Measurements from ENCODE around the gene CADPS2. TPM values are rescaled to one million over a fixed set of nuclear protein-coding genes. Genes with fewer than 3 reads are reported as not detected.
A peak's percentile ranks its signal among the peaks of the same experiment; 100 is the strongest.

Gene CADPS2
- total and polyA plus RNA-seq, 10 of the 15 experiments (the other 5 are each of a cell fraction or from before 2014, with no cell fraction given), result 0.05 to 7.5 (median 0.25) TPM

DNA sequence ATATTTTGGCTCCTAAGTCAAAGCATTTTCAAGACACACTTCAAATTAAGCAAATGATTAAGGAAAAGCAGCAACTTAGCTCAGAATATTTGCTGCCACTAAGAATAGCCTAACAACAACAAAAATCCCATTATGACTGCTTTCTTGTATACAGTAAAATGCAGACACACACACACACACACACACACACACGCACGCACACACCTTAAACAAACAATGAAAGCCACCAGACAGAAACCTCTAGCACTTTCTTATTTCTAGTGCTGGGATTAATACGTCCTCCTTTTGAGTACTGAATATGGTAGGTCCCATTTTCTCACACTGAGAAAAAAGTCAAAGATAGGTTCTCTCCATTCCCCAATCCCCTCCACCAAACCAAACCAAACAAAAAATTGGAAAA is 558.3 kb downstream of the CADPS2 start:
- Histone ChIP-seq H3K27ac (ENCODE audit: control insufficient read depth, insufficient read depth) (no peak overlapping the region), H3K4me3 (no peak overlapping the region), H3K9ac (ENCODE audit: control insufficient read depth, insufficient read depth, low read length) (no peak overlapping the region), H3K4me2 (ENCODE audit: control insufficient read depth, insufficient read depth) (no peak overlapping the region), H4K20me1 (ENCODE audit: control insufficient read depth, insufficient read depth) (no peaks in the 10 kb centered on the region), H3K36me3 (ENCODE audit: control insufficient read depth in 2 of 2, insufficient read depth in 2 of 2, low read length in 1 of 2) (no peaks in the 10 kb centered on the region), H2AFZ (ENCODE audit: control insufficient read depth, low read depth, low read length) (no peak overlapping the region), H3K4me1 (ENCODE audit: control insufficient read depth, insufficient read depth, low read length) (no peaks in the 10 kb centered on the region), H3K27me3 (replicated peaks in 1 of 2; ENCODE audit: control insufficient read depth in 2 of 2, insufficient read depth in 2 of 2, low read length in 1 of 2) (peaks cover 0 to 2% of the 10 kb centered on the region in 2 experiments; a peak in 2 of 4 replicates), H3K79me2 (ENCODE audit: control insufficient read depth, insufficient read depth, low read length) (no peaks in the 10 kb centered on the region), H3K9me3 (replicated peaks; ENCODE audit: control insufficient read depth, insufficient read depth, low read length) (no peaks in the 10 kb centered on the region)
- BruUV-seq (replicated peaks), result no TSS peak
- 12% methylated on average over 3 of the region's 3 CpGs for WGBS (ENCODE audit: insufficient coverage, insufficient replicate concordance, low lambda C conversion rate, missing lambda C conversion rate)
- TF ChIP-seq BRCA1 (IDR thresholded peaks at IDR 0.05; ENCODE audit: low read depth, low read length) (no peak), RBBP5 (conservative IDR thresholded peaks at IDR 0.05) (no peak), BMI1 (IDR thresholded peaks at IDR 0.05; ENCODE audit: borderline replicate concordance) (no peak), YBX1 (IDR thresholded peaks at IDR 0.05) (no peak), SMAD5 (IDR thresholded peaks at IDR 0.05; ENCODE audit: low read depth) (no peak)
- TF ChIP-seq, protein P1, sequence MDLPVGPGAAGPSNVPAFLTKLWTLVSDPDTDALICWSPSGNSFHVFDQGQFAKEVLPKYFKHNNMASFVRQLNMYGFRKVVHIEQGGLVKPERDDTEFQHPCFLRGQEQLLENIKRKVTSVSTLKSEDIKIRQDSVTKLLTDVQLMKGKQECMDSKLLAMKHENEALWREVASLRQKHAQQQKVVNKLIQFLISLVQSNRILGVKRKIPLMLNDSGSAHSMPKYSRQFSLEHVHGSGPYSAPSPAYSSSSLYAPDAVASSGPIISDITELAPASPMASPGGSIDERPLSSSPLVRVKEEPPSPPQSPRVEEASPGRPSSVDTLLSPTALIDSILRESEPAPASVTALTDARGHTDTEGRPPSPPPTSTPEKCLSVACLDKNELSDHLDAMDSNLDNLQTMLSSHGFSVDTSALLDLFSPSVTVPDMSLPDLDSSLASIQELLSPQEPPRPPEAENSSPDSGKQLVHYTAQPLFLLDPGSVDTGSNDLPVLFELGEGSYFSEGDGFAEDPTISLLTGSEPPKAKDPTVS (IDR thresholded peaks at IDR 0.05; ENCODE audit: low read depth, low read length), result no peak
- TF ChIP-seq, protein P2, sequence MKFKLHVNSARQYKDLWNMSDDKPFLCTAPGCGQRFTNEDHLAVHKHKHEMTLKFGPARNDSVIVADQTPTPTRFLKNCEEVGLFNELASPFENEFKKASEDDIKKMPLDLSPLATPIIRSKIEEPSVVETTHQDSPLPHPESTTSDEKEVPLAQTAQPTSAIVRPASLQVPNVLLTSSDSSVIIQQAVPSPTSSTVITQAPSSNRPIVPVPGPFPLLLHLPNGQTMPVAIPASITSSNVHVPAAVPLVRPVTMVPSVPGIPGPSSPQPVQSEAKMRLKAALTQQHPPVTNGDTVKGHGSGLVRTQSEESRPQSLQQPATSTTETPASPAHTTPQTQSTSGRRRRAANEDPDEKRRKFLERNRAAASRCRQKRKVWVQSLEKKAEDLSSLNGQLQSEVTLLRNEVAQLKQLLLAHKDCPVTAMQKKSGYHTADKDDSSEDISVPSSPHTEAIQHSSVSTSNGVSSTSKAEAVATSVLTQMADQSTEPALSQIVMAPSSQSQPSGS (IDR thresholded peaks at IDR 0.05; ENCODE audit: low read length), result no peak
- TF ChIP-seq, protein P3, sequence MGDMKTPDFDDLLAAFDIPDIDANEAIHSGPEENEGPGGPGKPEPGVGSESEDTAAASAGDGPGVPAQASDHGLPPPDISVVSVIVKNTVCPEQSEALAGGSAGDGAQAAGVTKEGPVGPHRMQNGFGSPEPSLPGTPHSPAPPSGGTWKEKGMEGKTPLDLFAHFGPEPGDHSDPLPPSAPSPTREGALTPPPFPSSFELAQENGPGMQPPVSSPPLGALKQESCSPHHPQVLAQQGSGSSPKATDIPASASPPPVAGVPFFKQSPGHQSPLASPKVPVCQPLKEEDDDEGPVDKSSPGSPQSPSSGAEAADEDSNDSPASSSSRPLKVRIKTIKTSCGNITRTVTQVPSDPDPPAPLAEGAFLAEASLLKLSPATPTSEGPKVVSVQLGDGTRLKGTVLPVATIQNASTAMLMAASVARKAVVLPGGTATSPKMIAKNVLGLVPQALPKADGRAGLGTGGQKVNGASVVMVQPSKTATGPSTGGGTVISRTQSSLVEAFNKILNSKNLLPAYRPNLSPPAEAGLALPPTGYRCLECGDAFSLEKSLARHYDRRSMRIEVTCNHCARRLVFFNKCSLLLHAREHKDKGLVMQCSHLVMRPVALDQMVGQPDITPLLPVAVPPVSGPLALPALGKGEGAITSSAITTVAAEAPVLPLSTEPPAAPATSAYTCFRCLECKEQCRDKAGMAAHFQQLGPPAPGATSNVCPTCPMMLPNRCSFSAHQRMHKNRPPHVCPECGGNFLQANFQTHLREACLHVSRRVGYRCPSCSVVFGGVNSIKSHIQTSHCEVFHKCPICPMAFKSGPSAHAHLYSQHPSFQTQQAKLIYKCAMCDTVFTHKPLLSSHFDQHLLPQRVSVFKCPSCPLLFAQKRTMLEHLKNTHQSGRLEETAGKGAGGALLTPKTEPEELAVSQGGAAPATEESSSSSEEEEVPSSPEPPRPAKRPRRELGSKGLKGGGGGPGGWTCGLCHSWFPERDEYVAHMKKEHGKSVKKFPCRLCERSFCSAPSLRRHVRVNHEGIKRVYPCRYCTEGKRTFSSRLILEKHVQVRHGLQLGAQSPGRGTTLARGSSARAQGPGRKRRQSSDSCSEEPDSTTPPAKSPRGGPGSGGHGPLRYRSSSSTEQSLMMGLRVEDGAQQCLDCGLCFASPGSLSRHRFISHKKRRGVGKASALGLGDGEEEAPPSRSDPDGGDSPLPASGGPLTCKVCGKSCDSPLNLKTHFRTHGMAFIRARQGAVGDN (IDR thresholded peaks at IDR 0.05), result no peak
- TF ChIP-seq, protein P4, sequence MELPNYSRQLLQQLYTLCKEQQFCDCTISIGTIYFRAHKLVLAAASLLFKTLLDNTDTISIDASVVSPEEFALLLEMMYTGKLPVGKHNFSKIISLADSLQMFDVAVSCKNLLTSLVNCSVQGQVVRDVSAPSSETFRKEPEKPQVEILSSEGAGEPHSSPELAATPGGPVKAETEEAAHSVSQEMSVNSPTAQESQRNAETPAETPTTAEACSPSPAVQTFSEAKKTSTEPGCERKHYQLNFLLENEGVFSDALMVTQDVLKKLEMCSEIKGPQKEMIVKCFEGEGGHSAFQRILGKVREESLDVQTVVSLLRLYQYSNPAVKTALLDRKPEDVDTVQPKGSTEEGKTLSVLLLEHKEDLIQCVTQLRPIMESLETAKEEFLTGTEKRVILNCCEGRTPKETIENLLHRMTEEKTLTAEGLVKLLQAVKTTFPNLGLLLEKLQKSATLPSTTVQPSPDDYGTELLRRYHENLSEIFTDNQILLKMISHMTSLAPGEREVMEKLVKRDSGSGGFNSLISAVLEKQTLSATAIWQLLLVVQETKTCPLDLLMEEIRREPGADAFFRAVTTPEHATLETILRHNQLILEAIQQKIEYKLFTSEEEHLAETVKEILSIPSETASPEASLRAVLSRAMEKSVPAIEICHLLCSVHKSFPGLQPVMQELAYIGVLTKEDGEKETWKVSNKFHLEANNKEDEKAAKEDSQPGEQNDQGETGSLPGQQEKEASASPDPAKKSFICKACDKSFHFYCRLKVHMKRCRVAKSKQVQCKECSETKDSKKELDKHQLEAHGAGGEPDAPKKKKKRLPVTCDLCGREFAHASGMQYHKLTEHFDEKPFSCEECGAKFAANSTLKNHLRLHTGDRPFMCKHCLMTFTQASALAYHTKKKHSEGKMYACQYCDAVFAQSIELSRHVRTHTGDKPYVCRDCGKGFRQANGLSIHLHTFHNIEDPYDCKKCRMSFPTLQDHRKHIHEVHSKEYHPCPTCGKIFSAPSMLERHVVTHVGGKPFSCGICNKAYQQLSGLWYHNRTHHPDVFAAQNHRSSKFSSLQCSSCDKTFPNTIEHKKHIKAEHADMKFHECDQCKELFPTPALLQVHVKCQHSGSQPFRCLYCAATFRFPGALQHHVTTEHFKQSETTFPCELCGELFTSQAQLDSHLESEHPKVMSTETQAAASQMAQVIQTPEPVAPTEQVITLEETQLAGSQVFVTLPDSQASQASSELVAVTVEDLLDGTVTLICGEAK (IDR thresholded peaks at IDR 0.05; ENCODE audit: borderline replicate concordance), result no peak
- TF ChIP-seq, protein P5, sequence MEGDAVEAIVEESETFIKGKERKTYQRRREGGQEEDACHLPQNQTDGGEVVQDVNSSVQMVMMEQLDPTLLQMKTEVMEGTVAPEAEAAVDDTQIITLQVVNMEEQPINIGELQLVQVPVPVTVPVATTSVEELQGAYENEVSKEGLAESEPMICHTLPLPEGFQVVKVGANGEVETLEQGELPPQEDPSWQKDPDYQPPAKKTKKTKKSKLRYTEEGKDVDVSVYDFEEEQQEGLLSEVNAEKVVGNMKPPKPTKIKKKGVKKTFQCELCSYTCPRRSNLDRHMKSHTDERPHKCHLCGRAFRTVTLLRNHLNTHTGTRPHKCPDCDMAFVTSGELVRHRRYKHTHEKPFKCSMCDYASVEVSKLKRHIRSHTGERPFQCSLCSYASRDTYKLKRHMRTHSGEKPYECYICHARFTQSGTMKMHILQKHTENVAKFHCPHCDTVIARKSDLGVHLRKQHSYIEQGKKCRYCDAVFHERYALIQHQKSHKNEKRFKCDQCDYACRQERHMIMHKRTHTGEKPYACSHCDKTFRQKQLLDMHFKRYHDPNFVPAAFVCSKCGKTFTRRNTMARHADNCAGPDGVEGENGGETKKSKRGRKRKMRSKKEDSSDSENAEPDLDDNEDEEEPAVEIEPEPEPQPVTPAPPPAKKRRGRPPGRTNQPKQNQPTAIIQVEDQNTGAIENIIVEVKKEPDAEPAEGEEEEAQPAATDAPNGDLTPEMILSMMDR (IDR thresholded peaks at IDR 0.05 in 2 of 3, conservative IDR thresholded peaks at IDR 0.05 in 1 of 3; ENCODE audit: control insufficient read depth in 2 of 3, extremely low read depth in 1 of 3, insufficient read depth in 1 of 3, low read depth in 3 of 3, low read length in 3 of 3), result no peak
- ChIA-PET CTCF (no interaction called here), RAD21 (ENCODE audit: unreplicated experiment) (interaction anchor here (0.6 kb wide), 1 partner anchor 341 kb away, joined by 3 read pairs; no protein-coding TSS in a partner anchor), POLR2A (no interaction called here), SMC1A (ENCODE audit: uncharacterized antibody, unreplicated experiment) (interaction anchor here (0.6 to 1.0 kb wide), 4 partner anchors 9 to 205 kb away, joined by 3 to 4 read pairs (median 4); no protein-coding TSS in a partner anchor)
- DNase-seq (ENCODE audit: low read depth, low spot score) (no peak), FAIRE-seq (no peak), ATAC-seq (peak; percentile 61)
- intact Hi-C loops (cut with micrococcal nuclease; ENCODE audit: unreplicated experiment), result no loop called here
- in situ Hi-C loops (cut with MboI), result no loop called here
